Inferior parietal cortex (tissue), 1 donor: ENCODE data around the gene B4GALNT3.
A peak's percentile ranks its signal among the peaks of the same experiment; 100 is the strongest.

Experiments used
- DNase-seq: peaks from one replicate; pipeline ENCODE4 v3.0.0-alpha.2; 2016; ENCODE audit errors: extremely low spot score

B4GALNT3 gene

GRCh38 chr12:508795-509194, 49.1 kb downstream of the B4GALNT3 start:
- DNase-seq, result no peak

DNA sequence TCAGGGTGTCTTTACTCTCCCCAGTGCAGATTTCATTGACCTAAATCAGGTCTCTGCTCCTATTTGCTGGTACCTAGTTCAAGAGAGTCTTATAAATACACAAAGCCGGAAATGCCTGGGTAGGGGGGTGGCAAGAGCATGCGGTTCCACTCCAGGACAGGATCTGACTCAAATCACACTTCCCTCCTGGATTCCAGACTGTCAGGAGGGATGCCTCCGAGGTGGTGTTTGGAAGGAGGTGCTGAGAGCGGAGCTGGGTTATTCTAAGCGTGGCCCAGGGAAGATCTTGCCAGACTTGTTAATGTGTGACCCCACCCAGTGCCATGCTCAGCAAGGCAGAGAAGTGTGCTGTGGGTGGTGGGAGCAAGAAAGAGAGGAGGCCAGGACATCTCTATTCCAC, 49.8 kb downstream of the B4GALNT3 start:
- no peak for DNase-seq

GRCh38 chr12:510071-510825, 50.5 kb downstream of the B4GALNT3 start:
- no peak for DNase-seq

GRCh38 chr12:512933-513332, 53.2 kb downstream of the B4GALNT3 start:
- DNase-seq, result no peak

- DNase-seq, result no peak
These were observed 53.7 kb downstream of the B4GALNT3 start for GRCh38 chr12:513446-513845.

DNA sequence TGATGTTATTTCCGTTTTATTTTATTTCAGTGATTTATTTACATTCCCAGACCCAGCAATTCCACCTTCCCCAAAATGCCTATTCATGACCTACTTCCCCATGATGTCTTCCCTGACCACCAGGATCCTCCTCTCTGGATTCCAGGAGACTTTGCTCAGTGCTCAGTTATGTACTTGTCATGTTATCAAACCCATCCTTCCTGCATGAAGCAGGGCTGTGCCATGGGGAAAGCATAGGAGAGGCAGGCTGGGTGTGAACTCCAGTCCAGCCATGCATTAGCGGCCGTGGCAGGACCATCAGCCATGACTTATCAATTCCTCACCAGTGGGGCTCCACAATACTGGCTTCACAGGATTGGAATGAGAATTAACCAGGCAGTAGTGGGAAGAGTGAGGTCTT, 57.8 kb downstream of the B4GALNT3 start:
- no peak for DNase-seq

DNA sequence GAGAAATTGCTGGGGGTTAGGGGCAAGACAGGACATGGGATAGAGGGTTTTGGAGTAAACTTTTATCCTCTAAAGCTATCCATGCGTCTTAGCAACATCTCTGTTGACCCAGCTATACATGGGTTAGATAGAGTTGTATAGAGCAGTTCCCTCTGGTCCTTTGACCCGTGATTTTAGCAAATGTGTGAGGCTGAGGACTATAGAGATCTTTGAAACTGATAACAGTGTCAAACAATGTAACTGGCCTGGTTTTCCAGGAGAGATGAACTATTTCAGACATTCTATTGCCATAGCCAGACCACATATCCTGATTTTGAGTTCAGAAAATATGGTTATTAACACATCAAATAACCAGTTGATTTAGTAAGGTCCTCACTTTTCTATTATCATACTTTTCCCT, 60.4 kb downstream of the B4GALNT3 start:
- no peak for DNase-seq

DNA sequence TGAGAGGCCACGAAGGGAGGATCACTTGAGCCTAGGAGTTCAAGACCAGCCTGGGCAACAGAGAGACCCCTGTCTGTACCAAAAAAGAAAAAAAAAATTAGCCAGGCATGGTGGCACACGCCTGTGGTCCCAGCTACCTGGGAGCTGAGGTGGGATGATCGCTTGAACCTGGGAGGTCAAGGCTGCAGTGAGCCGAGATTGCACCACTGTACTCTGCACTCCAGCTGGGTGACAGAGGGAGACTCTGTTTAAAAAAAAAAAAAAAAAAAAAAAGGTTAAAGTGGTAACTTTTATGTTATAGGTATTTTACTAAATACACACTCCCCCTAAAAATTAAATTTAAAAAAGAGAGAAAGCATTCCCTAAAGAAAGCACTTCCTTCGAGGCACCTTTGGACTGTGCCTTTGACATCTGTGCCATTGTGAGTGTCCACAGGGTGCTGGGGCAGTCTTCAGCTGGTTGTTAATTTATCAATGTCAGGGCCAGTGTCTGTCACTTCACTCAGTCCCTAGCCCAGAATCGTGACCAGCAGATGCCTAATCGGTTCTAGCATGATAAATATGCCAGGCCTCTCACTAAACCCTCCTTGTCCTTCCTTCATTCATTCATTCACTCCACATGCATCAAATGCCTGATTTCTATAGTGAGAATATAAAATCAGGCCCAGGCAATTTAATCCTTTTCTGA, 63.1 kb downstream of the B4GALNT3 start:
- no peak for DNase-seq

DNA sequence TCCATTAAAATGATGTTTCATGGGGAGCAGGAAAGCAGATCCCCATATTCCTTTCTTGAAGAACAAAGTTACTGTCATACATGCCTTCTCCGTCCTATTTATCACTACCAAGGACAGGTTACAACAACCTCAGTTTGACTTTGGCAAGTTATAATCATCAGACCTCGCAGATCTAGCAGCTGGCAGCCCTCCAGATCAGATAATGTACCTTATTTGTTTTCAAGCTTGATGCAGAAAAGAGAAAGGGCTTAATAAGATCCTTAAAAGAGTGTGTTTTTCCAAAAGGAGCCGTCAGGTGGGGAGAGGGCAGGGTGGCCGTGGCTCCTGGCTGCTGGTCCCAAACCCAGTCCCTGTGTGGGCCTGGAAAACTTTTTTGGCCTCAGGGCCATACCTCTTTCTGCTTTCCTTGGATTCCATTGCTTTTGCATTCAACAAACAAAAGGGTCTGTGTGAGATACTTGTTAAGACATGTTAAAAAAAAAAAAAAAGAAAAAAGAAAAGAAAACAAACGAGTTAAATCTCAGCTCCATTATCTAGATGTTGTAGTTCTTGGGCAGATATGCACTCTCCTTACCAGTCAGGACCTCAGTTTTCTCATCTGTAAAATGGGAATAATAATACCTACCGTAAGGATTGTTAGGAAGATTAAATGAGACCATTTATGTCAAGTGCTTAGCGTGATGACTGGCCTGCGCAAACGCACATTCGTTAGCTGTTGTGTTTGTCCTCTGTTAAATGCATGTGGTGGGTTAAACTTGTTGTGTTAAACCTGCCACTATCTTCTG, 64.6 kb downstream of the B4GALNT3 start:
- DNase-seq, result no peak

- no peak for DNase-seq
These were observed 66.3 kb downstream of the B4GALNT3 start for GRCh38 chr12:526089-526488.

DNA sequence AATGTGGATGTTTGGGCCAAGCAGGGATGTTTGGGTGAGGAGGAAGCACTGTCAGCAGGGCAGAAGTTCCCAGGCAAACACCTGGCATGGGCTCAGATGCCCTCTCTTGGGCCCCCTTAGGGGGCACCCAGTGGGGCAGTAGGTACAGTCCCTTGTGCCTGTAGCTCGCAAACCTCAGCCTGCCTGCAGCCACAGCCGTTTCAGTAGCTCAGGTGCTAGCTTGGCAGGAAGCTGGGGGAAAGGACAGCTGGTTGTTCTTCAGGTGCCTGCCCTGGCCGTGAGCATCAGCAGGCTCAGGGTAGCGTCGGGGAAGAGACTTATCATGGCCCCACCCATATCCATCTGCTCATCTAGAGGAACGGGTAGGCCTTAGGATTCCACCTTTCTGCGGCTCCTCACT, 67.5 kb downstream of the B4GALNT3 start:
- DNase-seq, result no peak

- no peak for DNase-seq
These were observed 68.0 kb downstream of the B4GALNT3 start for GRCh38 chr12:527729-528128.

GRCh38 chr12:530308-530707, 70.6 kb downstream of the B4GALNT3 start:
- DNase-seq, result peak; percentile 24

- DNase-seq, result no peak
These were observed 71.1 kb downstream of the B4GALNT3 start for GRCh38 chr12:530821-531220.

DNA sequence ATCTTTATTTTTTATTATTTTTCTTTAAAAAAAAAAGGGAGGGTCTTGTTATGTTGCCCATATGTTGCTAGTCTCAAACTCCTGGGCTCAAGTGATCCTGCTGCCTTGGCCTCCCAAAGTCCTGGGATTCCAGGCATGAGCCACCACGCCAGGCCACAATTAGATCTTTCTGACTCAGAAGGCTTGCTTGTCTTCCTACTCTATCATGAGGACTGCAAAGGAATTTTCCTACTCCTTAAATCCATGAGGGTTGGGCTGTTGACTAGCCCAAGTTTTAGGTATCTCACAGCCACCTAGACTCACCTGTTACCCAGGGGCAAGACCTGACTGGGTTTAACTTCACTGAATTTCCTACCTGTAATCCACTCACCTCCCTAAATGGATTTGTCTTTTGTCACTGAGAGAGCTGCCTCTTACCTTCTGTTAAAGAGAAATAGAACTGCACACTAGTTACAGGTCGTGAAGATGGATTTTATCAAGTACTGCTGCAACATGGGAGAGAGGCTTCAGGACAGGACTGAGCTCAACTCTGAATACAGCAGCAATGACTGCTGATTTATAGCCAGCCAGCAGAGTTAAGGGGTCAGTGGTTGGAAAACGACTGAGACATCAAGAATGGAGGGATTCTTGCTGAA, 72.3 kb downstream of the B4GALNT3 start:
- DNase-seq, result no peak

DNA sequence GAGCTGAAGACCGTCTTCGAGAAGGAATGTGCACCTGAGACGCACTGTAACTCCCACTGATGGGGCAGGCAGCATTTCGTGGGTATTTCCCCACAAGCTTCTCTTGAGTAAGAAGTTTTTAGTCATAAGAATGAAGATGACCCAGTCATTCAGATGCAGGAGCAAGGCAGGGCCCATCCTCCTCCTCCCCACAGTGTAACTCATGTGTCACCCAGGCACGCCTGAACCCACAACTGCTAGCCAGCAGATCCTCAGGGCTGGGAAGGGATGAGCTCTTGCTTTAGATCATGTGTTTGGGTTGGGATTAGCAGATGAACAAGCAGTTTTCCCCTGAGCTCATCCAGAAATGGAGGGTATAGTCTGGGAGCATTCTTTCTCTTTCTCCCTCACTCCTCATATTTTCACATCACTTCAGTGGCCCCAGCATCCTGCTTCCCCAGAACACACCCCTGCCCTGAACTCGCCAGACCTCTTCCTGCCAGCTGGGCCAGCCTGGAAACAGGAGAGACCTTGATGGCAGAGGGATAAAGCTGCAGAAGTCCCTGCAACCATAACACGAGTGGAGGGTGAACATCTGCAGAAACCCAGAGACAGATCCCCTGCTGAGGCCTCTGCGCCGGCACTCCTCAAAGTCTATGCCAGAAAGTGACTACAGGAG, 73.3 kb downstream of the B4GALNT3 start:
- DNase-seq, result no peak

GRCh38 chr12:533718-534117, 74.0 kb downstream of the B4GALNT3 start:
- no peak for DNase-seq

DNA sequence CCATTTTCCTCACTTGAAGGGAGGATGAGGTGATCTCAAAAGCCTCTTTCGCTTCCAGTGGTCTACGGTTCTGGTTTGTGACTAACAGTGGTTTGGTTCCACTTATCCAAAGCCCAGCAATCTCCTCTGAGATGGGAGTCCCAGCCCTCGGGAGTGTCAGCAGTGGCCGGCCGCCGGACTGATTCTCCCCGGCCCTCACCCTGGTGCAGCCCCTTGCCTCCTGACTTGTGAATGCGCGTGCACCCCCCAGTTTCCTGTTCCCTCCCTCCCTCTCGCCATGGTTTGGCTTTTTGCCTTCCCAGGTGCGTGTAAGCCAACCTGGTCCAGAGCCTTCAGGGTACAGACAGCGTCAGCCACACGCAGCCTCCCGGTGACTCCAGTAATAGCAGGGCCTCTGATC, 74.5 kb downstream of the B4GALNT3 start:
- no peak for DNase-seq

- no peak for DNase-seq
These were observed 75.7 kb downstream of the B4GALNT3 start for GRCh38 chr12:535396-535795.

GRCh38 chr12:536751-537245, 77.1 kb downstream of the B4GALNT3 start:
- no peak for DNase-seq

- no peak for DNase-seq
These were observed 78.0 kb downstream of the B4GALNT3 start for GRCh38 chr12:537772-538171.
